HG03196 (cell line): ENCODE results near the gene TMEM107.
"Not testable (repeated sequence)": the region's sequence is repeated elsewhere in the genome, so short reads cannot be mapped to it uniquely, and the experiment has no call there.

Experiments used
- ATAC-seq: cut with Tn5 transposase; IDR thresholded peaks from one replicate; pipeline ENCODE4 v1.9.1; 2021; ENCODE audit not compliant: unreplicated experiment

The TMEM107 gene

GRCh38 chr17:8189711-8190477, 13.7 kb upstream of the TMEM107 start, which contains the start of gene BORCS6:
TSS of gene BORCS6 (minus strand) at chr17:8190180. CDS start at chr17:8190140, 40 bp downstream.
- peak; percentile 41 for ATAC-seq

GRCh38 chr17:8189041-8189710, 13.0 kb upstream of the TMEM107 start:
- peak; percentile 0 for ATAC-seq

- no peak for ATAC-seq
Observed at GRCh38 chr17:8188263-8188839, 12.2 kb upstream of the TMEM107 start.

- ATAC-seq = peak; percentile 10
Observed at GRCh38 chr17:8187517-8188262, 11.5 kb upstream of the TMEM107 start.

- ATAC-seq = peak; percentile 34
Observed at GRCh38 chr17:8186787-8187516, 10.8 kb upstream of the TMEM107 start.

- ATAC-seq = peak; percentile 1
Observed at GRCh38 chr17:8186446-8186786, 10.2 kb upstream of the TMEM107 start.

GRCh38 chr17:8185582-8186445, 9.6 kb upstream of the TMEM107 start:
- ATAC-seq = peak; percentile 34

- no peak for ATAC-seq
Observed at GRCh38 chr17:8176998-8177731, 985 bp upstream of the TMEM107 start.

GRCh38 chr17:8175795-8176196, 384 bp downstream of the TMEM107 start:
- ATAC-seq = no peak

- ATAC-seq = no peak
Observed at GRCh38 chr17:8173871-8174322, 2.3 kb downstream of the TMEM107 start.

- ATAC-seq = peak; percentile 76
Observed at GRCh38 chr17:8173056-8173870, 2.9 kb downstream of the TMEM107 start.

- ATAC-seq = not testable (repeated sequence)
Observed at GRCh38 chr17:8170186-8170585, 6.0 kb downstream of the TMEM107 start.

- ATAC-seq = no peak
Observed at GRCh38 chr17:8167526-8167925, 8.7 kb downstream of the TMEM107 start.

- no peak for ATAC-seq
Observed at GRCh38 chr17:8166731-8167130, 9.4 kb downstream of the TMEM107 start.

- no peak for ATAC-seq
Observed at GRCh38 chr17:8164815-8165131, 11.4 kb downstream of the TMEM107 start.

GRCh38 chr17:8163978-8164814, 12.0 kb downstream of the TMEM107 start:
- no peak for ATAC-seq
